Fibroblast of gingiva (primary cell): ENCODE data around the gene AGPAT4.

Experiments
- DNase-seq: peaks from one replicate; pipeline ENCODE4 v3.0.0-alpha.2; 2011; ENCODE audit warnings: low read depth

The AGPAT4 gene

DNA sequence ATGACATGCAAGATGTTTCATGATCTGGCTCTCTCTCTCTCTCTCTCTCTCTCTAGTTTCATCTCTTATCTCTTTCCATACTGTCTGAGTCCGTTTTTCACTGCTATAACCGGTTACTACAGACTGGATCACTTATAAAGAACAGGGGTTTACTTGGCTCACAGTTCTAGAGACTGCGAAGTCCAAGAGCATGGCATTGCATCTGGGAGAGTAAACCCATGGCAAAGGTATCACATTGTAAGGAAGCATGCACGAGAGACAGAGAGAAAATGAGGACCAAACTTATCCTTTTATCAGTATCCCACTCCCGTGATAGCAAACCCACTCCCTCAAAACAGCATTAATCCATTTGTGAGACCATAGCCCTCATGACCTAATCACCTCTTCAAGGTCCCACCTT, 7.2 kb upstream of the AGPAT4 start:
- DNase-seq: no peak

DNA sequence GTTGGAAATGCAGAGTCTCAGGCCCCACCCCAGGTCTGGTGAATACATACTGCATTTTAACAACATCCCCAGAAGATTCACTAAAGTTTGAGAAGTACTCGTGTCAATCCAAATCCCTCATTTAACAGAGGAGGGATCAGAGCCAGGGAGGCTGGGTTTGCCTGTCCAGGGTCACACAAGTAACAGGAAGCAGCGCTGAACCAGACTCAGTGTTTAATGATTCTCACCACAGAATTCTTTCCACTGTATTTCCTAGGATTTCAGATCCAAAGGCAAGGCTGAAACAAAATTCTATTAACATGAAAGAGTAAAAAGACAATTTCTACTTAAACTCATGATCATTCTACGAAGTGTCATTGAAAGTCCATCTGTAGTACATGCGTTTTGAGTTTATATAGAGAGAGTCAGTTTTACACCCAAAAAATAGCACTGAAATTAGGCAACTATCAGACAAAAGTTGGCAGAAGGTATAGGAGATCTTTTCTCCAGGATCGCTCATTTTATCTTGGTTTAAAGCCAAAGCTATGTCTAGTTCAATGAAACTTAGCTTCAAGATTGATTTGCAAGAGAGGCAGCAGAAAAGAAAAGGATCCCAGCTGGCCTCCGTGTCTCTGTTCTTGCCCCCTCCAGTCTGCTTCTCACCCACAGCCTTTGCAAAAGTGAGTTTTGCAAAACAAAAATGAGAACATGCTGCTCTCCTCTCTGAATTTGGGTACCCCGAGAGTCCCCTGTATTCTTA, 6.0 kb upstream of the AGPAT4 start:
- DNase-seq: no peak

DNA sequence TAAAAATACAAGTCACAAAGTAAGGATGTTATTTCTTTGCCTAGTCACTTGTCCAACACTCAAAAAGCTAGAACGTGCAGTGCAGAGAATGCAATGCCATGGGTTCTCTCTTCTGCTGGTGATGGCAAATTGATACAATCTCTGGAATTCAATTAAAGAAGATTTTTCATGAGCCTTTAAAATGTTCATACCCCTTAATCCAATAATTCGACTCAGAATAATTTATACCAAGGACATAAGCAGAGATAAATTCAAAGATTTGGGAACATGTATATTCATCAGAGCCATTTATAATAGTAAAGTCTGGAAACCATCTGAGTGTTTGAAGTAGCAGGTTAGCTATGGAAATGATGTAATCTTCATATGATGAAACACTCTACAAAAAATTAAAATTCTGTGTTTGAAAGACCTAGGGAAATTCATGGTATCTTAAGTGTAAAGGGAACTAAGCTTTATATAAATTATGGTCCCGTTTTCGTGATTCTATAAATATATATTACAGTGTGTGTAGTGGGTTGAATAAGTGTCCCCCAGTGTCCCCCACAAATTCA, 2.8 kb upstream of the AGPAT4 start:
- DNase-seq: no peak

GRCh38 chr6:161274898-161275297, 1.0 kb upstream of the AGPAT4 start:
- DNase-seq: no peak

- DNase-seq: no peak
These were observed 612 bp upstream of the AGPAT4 start for GRCh38 chr6:161274488-161274858.

- peak; percentile 73 for DNase-seq
These were observed 548 bp downstream of the AGPAT4 start for GRCh38 chr6:161273274-161273751.

DNA sequence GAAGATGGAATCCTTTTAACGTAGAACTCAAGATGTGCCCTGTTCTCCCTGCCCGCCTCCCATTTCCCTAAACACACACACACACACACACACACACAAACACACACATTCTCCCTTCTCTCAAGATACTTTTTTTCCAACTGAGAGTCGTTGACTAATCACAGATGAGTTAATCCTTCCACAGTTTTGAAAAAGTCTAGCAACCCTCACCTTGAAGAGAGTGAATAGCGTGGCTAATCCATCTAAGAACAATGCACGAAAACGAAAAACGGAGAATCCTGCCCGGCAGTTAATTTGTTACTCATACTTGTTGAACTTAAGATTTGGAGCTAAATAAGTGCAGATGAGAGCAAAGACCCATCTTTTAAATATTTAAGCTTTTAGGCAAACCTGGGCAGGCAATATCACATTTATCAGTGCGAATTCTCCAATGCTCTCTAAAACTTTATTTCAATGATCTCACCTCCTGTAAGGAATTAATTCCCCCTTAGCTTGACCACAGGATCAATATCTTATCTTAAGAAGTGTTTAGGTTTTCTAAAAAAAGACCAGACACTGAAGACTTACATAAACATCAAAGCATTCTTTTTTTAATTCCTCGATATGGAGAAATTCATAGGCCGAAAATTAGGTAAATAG, 1.1 kb downstream of the AGPAT4 start:
- DNase-seq: peak; percentile 51

GRCh38 chr6:161271343-161272030, 2.4 kb downstream of the AGPAT4 start:
- DNase-seq: no peak

DNA sequence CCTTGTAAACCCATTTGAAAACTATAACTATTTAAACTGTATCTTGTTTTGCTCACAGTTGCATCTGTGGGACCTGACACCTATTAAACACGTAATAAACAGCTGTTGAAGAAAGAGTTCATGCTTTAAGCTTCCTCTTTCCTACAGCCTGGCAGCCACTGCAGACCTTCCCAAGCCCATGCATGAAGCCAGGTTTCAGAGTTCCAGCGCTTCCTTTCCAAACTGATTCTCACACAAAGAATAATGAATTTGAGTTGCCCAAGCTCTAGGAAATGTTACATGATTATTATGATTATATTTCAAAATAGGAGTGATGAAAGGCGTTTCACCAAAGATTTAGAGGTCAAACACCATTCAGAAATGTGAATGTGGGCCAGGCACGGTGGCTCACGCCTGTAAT, 3.7 kb downstream of the AGPAT4 start:
- DNase-seq: no peak

- DNase-seq: no peak
These were observed 4.6 kb downstream of the AGPAT4 start for GRCh38 chr6:161269310-161269709.

DNA sequence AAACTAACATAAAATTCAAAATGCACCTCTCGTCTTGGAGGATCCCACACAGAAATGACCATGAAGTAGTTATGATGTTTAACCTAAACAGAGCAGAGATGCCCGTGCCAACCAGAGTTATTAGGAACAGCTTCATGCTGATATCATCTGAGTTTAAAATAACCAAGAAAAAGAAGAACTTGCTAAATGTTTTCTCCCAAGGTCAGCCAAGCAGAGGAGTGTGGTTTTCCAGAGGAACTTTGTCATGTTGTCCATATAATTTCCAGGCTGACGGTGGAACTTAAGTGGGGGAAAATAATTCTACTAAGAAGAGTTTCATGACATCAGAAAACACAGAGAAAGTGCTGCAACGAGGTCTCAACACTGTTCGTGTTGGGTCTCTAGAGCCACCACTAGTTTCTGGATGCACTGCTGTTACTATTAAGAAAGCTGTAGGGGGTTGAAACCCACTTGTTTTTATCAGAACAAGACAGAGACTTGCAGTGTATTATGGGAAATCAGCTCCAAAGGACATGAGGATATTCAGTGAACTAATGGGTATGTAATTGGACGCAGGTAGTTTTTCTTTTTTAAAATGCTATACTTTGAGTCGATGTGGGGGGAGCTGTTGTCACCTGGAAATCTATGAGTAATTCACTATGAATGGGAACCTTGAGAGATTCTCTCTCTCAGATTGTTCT, 5.2 kb downstream of the AGPAT4 start:
- peak; percentile 43 for DNase-seq

DNA sequence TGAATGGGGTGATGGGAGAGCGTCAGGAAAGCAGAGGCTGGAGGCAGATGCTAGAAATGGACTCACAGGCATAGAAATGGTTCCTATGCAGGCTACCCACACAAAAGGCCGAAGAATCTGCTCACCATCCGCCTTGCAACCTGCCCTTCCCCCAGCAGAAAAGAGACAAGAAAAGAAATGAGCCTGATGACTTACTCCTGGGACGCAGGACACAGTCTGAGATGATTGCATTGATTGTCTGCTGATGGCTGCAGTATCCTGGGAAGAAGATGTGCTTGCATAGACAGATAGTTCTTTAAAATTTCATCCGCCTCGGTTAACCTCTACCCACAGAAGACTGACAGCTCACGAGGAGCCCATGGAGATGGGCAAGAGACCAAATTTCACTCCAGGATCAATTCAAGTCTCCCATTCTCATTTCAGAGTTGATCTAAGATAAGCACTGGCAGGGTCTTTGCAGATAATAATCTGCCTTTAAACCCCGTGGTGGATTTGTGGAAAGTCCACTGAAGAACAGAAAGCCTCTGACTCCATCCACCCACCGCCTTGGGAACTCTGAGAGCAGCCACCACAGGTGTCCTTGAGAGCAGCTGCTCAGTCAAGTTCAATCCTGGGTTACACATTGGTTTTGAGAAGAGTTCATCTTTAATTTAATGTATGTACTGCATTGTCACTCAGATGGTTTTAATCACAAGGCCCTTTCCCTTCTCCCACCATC, 7.2 kb downstream of the AGPAT4 start:
- DNase-seq: no peak

GRCh38 chr6:161265975-161266374, 7.9 kb downstream of the AGPAT4 start:
- DNase-seq: no peak

GRCh38 chr6:161265554-161265953, 8.3 kb downstream of the AGPAT4 start:
- no peak for DNase-seq

DNA sequence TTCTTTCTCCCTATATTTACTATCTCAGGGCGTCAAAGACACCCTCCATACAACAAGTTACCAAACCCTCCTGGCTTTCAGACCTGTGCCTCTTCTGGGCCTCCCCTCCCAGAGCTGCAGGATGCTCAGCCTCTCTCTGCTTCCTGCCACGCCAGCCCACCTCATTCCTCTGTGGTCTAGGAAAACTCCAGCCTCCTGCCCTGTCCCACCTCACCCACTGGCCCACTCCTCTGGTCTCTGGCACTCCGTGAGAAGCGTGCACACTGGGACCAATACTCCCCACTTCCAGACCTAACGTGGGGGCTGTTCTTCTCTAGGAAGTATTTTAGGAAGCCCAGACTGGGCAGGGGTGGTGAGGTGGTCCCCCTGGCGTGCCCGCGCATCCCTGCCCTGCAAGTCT, 9.7 kb downstream of the AGPAT4 start:
- DNase-seq: no peak

DNA sequence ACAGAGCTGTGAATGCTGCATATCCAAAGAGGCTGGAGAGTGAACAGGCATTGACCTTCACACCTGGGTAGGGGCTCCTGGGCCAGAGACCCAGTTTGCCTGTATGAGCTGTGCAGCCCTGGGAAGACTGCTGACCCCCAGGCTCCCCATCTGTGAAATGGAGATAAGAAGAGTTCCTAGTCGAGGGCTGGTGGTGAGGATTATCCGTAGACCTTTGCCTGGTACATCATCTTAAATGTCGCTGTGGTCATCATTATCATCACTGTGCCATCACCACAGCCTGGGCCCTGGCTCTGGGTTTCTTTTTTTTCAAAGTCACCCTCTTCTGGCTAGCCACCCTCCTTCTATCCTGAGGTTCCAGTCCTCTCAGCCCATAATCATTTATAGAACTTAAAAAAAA, 12.0 kb downstream of the AGPAT4 start:
- DNase-seq: no peak

DNA sequence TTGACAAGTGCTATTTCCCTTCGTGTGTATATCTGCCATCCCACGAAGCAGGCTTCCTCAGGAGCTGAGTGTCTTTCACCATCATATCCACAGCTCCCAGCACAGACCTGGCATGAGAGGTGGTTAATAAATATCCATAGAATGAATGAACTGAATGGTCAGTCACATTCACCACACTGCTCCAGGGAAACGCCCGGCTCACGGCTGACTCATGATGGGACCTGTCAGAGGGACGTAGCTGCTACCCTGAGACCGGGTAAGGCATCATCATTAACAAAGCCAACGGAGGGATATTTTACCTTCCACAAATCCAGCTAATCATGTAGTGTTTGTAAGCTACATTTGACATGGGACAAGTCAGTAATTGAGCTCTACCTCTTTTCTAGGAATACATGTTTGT, 12.5 kb downstream of the AGPAT4 start:
- DNase-seq: no peak

DNA sequence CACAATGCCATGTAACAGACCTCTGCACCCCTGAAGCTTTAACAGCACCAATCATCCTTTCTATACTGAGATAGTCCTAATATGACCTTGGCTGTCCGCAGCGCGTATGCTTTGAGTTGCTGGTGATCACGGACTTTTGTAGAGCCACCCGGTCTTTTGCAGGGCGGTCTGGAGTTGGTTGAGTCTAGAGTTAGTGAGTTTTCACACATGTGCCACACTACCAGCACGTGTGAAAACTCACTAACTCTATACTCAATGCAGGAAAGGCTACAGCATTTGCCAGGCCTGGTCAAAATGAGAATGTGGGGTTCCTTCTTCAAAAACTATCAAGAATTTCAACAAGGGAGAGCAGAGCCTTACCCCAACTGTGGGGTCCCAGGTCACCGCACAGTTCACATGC, 14.6 kb downstream of the AGPAT4 start:
- DNase-seq: no peak

DNA sequence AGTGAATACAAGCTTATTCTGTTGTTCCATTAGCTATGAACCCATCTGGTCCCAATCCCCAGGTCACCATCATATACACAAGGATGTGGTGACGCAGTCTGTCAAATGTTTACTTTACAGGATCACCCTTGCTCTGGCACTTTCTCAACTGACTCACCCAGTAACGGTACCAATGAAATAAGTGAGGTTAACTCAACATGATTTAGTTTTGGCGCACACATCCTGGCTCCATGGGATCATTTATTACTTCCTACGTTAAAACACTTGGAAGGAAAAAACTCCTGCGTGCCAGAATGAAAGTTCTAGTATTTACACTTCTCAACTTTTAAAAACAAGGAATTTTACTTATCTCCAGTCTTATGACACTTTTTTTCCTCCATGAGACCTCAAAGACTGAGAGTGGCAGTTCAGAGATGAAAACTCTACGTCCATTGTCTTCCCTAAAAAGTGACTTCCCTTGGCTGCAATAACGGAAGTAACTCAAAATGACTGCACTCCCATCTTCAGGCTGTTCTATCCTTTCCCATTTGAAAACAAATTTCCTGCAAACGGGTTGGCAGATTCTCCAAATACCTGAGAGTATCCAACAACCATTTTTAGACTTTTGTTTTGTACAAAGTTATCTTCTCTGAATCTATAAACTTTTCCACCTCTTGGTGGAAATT, 15.9 kb downstream of the AGPAT4 start:
- DNase-seq: peak; percentile 96

- no peak for DNase-seq
These were observed 17.5 kb downstream of the AGPAT4 start for GRCh38 chr6:161256407-161256806.

- DNase-seq: no peak
These were observed 18.3 kb downstream of the AGPAT4 start for GRCh38 chr6:161255518-161255917.
